GM19239 (cell line): ENCODE data around the gene THSD4.

ENCODE experiments used
- DNase-seq: peaks from one replicate; pipeline ENCODE4 v3.0.0; 2011; ENCODE audit warnings: low spot score; ENCODE audit not compliant: insufficient read length
- FAIRE-seq: peaks from 2 replicates; lab custom pipeline; 2011; peaks lifted over from hg19 to GRCh38; lab: Jason Lieb, UNC

THSD4 gene

GRCh38 chr15:71734709-71735384, 619.6 kb downstream of the THSD4 start:
- DNase-seq, result no peak
- no peak for FAIRE-seq

GRCh38 chr15:71735385-71735757, 620.1 kb downstream of the THSD4 start:
- no peak for FAIRE-seq
- DNase-seq, result no peak

- DNase-seq, result no peak
Observed at GRCh38 chr15:71736286-71736947, 621.1 kb downstream of the THSD4 start.

GRCh38 chr15:71737761-71738160, 622.5 kb downstream of the THSD4 start:
- no peak for DNase-seq
- FAIRE-seq, result no peak

More at GRCh38 chr15:71736286-71736947, 621.1 kb downstream of the THSD4 start:
- no peak for FAIRE-seq

GRCh38 chr15:71739355-71739754, 624.1 kb downstream of the THSD4 start:
- no peak for FAIRE-seq
- DNase-seq, result no peak

GRCh38 chr15:71742964-71743363, 627.7 kb downstream of the THSD4 start:
- no peak for FAIRE-seq
- DNase-seq, result no peak

GRCh38 chr15:71743861-71744382, 628.7 kb downstream of the THSD4 start:
- DNase-seq (peak; percentile 40), FAIRE-seq (no peak)

GRCh38 chr15:71746719-71747118, 631.4 kb downstream of the THSD4 start:
- DNase-seq (no peak), FAIRE-seq (no peak)

- no peak for DNase-seq
- no peak for FAIRE-seq
Observed at GRCh38 chr15:71747128-71748083, 632.1 kb downstream of the THSD4 start.

GRCh38 chr15:71748293-71748718, 633.0 kb downstream of the THSD4 start:
- FAIRE-seq (no peak), DNase-seq (no peak)

GRCh38 chr15:71749500-71749899, 634.2 kb downstream of the THSD4 start:
- no peak for FAIRE-seq
- DNase-seq, result no peak

- FAIRE-seq (no peak), DNase-seq (no peak)
Observed at GRCh38 chr15:71752128-71752527, 636.9 kb downstream of the THSD4 start.

GRCh38 chr15:71752604-71753289, 637.5 kb downstream of the THSD4 start:
- no peak for FAIRE-seq
- no peak for DNase-seq

- no peak for DNase-seq
- FAIRE-seq, result no peak
Observed at GRCh38 chr15:71753346-71753745, 638.1 kb downstream of the THSD4 start.

GRCh38 chr15:71754660-71755059, 639.4 kb downstream of the THSD4 start:
- FAIRE-seq, result no peak
- DNase-seq, result no peak

- FAIRE-seq, result no peak
- DNase-seq, result no peak
Observed at GRCh38 chr15:71755092-71755970, 640.1 kb downstream of the THSD4 start.

GRCh38 chr15:71756599-71757352, 641.5 kb downstream of the THSD4 start:
- DNase-seq (no peak), FAIRE-seq (no peak)

GRCh38 chr15:71757741-71758530, 642.7 kb downstream of the THSD4 start:
- no peak for FAIRE-seq
- no peak for DNase-seq
